Measurements from ENCODE around the gene NEU3.

The NEU3 gene

GRCh38 chr11:75063741-75064314 lies 75.1 kb downstream of the NEU3 start:
- DNase-seq (ENCODE audit: low read depth in 3 of 3), result no peak

- DNase-seq (ENCODE audit: low read depth in 3 of 3), result no peak
These were observed 77.3 kb downstream of the NEU3 start for GRCh38 chr11:75066061-75066460.

Measured in stimulated activated CD4-positive, alpha-beta T cell treated with anti-CD3 and anti-CD28 coated beads, TNF-alpha, amount 100 ng/mL, for 48 hours (primary cell).